A549 (cell line): ENCODE measurements around the gene SF1. TPM values are rescaled to one million over a fixed set of nuclear protein-coding genes. Genes with fewer than 3 reads are reported as not detected.

Source experiments
- ATAC-seq, 2 experiments: fragments of 200-7000 bp in 1 of 2; fragments of >200 bp in 1 of 2; cut with Nextera tagmentation in 1 of 2; cut with Tn5 transposase in 1 of 2; 3 replicates each; pipeline versions ENCODE4 v1.8.0 to v1.9.1; 2018 to 2020; ENCODE audit warnings: mild to moderate bottlenecking in 1 of 2, moderate library complexity in 1 of 2
- CTCF ChIA-PET: fragments of 300-600 bp; sonication (Branson Sonifier 250); formaldehyde crosslinking; extraction: SDS; loops from one replicate; lab custom pipeline; 2021; ENCODE audit warnings: antibody characterized with exemption, inconsistent platforms; lab: Yijun Ruan, JAX
- POLR2A ChIA-PET: fragments of 350-600 bp; formaldehyde crosslinking; extraction: SDS; loops from one replicate; lab custom pipeline; 2021; ENCODE audit warnings: antibody characterized with exemption, inconsistent platforms; lab: Yijun Ruan, JAX
- DNase-seq, 2 experiments: peaks; one replicate each; pipeline versions ENCODE4 v3.0.0 to v3.0.0-alpha.2; 2011 to 2016; ENCODE audit warnings: low read depth in 1 of 2, low spot score in 1 of 2
- FAIRE-seq: peaks from 2 replicates; lab custom pipeline; 2011; peaks lifted over from hg19 to GRCh38; lab: Jason Lieb, UNC
- H3K27ac ChIP-seq, 2 experiments: fragments of >200 bp; sonication (Bioruptor Twin); formaldehyde crosslinking; 3 replicates each; pipeline ENCODE4 v1.5.1; 2016 to 2017
- H3K4me1 ChIP-seq: fragments of >200 bp; sonication (Bioruptor Twin); formaldehyde crosslinking; 3 replicates; pipeline ENCODE4 v1.6.1; 2016
- H3K4me2 ChIP-seq: fragments of >200 bp; sonication (Bioruptor Twin); formaldehyde crosslinking; 3 replicates; pipeline ENCODE4 v1.6.1; 2016
- H3K4me3 ChIP-seq: fragments of >200 bp; sonication (Bioruptor Twin); formaldehyde crosslinking; 3 replicates; pipeline ENCODE4 v1.5.1; 2016
- H3K9me3 ChIP-seq: fragments of >200 bp; sonication (Bioruptor Twin); formaldehyde crosslinking; 3 replicates; pipeline ENCODE4 v1.6.1; 2016
- BCL3 ChIP-seq: fragments of >200 bp; sonication (Bioruptor Twin); formaldehyde crosslinking; IDR thresholded peaks from 3 replicates; pipeline ENCODE4 v1.6.1; 2016
- CBX8 ChIP-seq: fragments of 200-600 bp; sonication (generic); IDR thresholded peaks from 2 replicates; pipeline ENCODE4 v1.6.1; 2016
- CHD2 ChIP-seq: fragments of 150-350 bp; IDR thresholded peaks from 2 replicates; pipeline ENCODE4 v1.6.1; 2014; ENCODE audit warnings: low read length; ENCODE audit not compliant: partially characterized antibody
- CHD4 ChIP-seq: fragments of 200-600 bp; sonication (generic); IDR thresholded peaks from 2 replicates; pipeline ENCODE4 v1.6.1; 2016; ENCODE audit warnings: antibody characterized with exemption, mild to moderate bottlenecking, borderline replicate concordance
- CTCF ChIP-seq: fragments of >200 bp; sonication (Bioruptor Twin); formaldehyde crosslinking; IDR thresholded peaks from 3 replicates; pipeline ENCODE4 v1.5.1; 2016
- EHF ChIP-seq: fragments of 250-450 bp; sonication (Bioruptor Pico); IDR thresholded peaks from 2 replicates; pipeline ENCODE4 v1.5.0; 2020; ENCODE audit warnings: mild to moderate bottlenecking
- ELK1 ChIP-seq: fragments of 150-350 bp; IDR thresholded peaks from 2 replicates; pipeline ENCODE4 v1.6.1; 2014; ENCODE audit warnings: low read depth, mild to moderate bottlenecking, low read length
- HOXB5 ChIP-seq: fragments of 250-450 bp; sonication (Bioruptor Pico); IDR thresholded peaks from 2 replicates; pipeline ENCODE4 v1.5.0; 2020; ENCODE audit warnings: mild to moderate bottlenecking, moderate library complexity
- MAX ChIP-seq: IDR thresholded peaks from 2 replicates; pipeline ENCODE4 v1.6.1; 2012
- NPAS2 ChIP-seq: fragments of 250-450 bp; sonication (Bioruptor Pico); IDR thresholded peaks from 2 replicates; pipeline ENCODE4 v1.8.0; 2022; ENCODE audit warnings: mild to moderate bottlenecking, moderate library complexity, borderline replicate concordance
- RCOR1 ChIP-seq: fragments of 150-350 bp; IDR thresholded peaks from 2 replicates; pipeline ENCODE4 v1.6.1; 2014; ENCODE audit warnings: antibody characterized with exemption, low read length, low read depth
- REST ChIP-seq: fragments of 200-600 bp; sonication (generic); IDR thresholded peaks from 2 replicates; pipeline ENCODE4 v1.6.1; 2016; ENCODE audit warnings: antibody characterized with exemption, mild to moderate bottlenecking, moderate library complexity
- SMC3 ChIP-seq: fragments of >200 bp; sonication (Bioruptor Twin); formaldehyde crosslinking; IDR thresholded peaks from 3 replicates; pipeline ENCODE4 v1.6.1; 2018; ENCODE audit warnings: inconsistent platforms
- TFCP2L1 ChIP-seq: fragments of 250-450 bp; sonication (Bioruptor Pico); IDR thresholded peaks from 2 replicates; pipeline ENCODE4 v1.5.0; 2021; ENCODE audit warnings: mild to moderate bottlenecking
- TP53 ChIP-seq: fragments of 250-450 bp; sonication (Bioruptor Pico); IDR thresholded peaks from 2 replicates; pipeline ENCODE4 v1.5.0; 2021; ENCODE audit warnings: mild to moderate bottlenecking, moderate library complexity
- USF2 ChIP-seq: fragments of 450-650 bp; IDR thresholded peaks from 2 replicates; pipeline ENCODE4 v1.6.1; 2014; ENCODE audit warnings: antibody characterized with exemption
- WGBS: methylation state at CpG from one replicate; pipeline ENCODE4 v1.1.6; 2017; ENCODE audit errors: missing lambda C conversion rate; 5-methylcytosine and 5-hydroxymethylcytosine counted together
- polyA plus RNA-seq, 4 experiments: library from polyadenylated mRNA; depleted of rRNA in 3 of 4; stranded (reverse); fragments of >200 nt; fragmentation: RNase III in 1 of 4; extraction: RNeasy Plus Mini Kit Qiagen cat#74134 plus additional on column Dnase treatment in 1 of 4; gene quantifications; 2 replicates in 3 of 4; 3 replicates in 1 of 4; pipeline ENCODE4 v1.2.3, GENCODE V29; 2011 to 2017

The SF1 gene
- polyA plus RNA-seq, 2 of the 4 experiments (the other 2 are of a cell fraction), result 104 to 310 TPM

- no peak overlapping the region for H3K27ac ChIP-seq
- 93% methylated on average over 13 of the region's 19 CpGs for WGBS
- no peak overlapping the region for H3K4me2 ChIP-seq
- no peak for DNase-seq
- ATAC-seq, result no peak
- H3K9me3 ChIP-seq, result no peaks in the 10 kb centered on the region
- no peak overlapping the region for H3K4me3 ChIP-seq
- FAIRE-seq, result no peak
- H3K4me1 ChIP-seq, result peaks cover 10% of the 10 kb centered on the region; the same call in 2 of the 3 replicates
- TF ChIP-seq ELK1, result no peak
- TF ChIP-seq TP53 (CRISPR knock-in tag), result no peak
- no peak for TF ChIP-seq REST
- no peak for TF ChIP-seq EHF (CRISPR knock-in tag)
- TF ChIP-seq HOXB5 (CRISPR knock-in tag), result no peak
- no peak for TF ChIP-seq RCOR1
- TF ChIP-seq TFCP2L1 (CRISPR knock-in tag), result no peak
- TF ChIP-seq CHD4, result no peak
- no peak for TF ChIP-seq USF2
- TF ChIP-seq MAX, result no peak
- TF ChIP-seq NPAS2, result no peak
- no peak for TF ChIP-seq CBX8
- TF ChIP-seq SMC3, result no peak
- TF ChIP-seq CHD2, result no peak
- no peak for TF ChIP-seq BCL3
- TF ChIP-seq CTCF, result no peak
- TF ChIP-seq, all 56 proteins: peak for 0
- POLR2A ChIA-PET, result interaction anchor here (1.3 kb wide), 1 partner anchor 18 kb away, joined by 3 read pairs; the partner anchor contains the start of gene SF1
- CTCF ChIA-PET, result interaction anchor here (1.4 to 7.8 kb wide), 2 partner anchors 9 to 11 kb away, joined by 3 to 79 read pairs; no protein-coding TSS in a partner anchor
These were observed 18.6 kb upstream of the SF1 start for GRCh38 chr11:64796757-64797541.
